Stimulated activated CD8-positive, alpha-beta memory T cell treated with anti-CD3 and anti-CD28 coated beads, Interleukin-12 subunit alpha, Interleukin-12 subunit beta, amount 100 ng/mL, for 4 hours (primary cell): ENCODE measurements around the gene RNF214.

Experiments
- DNase-seq: peaks from one replicate; pipeline ENCODE4 v3.0.0-alpha.2; 2020; ENCODE audit warnings: low read depth

RNF214 gene

DNA sequence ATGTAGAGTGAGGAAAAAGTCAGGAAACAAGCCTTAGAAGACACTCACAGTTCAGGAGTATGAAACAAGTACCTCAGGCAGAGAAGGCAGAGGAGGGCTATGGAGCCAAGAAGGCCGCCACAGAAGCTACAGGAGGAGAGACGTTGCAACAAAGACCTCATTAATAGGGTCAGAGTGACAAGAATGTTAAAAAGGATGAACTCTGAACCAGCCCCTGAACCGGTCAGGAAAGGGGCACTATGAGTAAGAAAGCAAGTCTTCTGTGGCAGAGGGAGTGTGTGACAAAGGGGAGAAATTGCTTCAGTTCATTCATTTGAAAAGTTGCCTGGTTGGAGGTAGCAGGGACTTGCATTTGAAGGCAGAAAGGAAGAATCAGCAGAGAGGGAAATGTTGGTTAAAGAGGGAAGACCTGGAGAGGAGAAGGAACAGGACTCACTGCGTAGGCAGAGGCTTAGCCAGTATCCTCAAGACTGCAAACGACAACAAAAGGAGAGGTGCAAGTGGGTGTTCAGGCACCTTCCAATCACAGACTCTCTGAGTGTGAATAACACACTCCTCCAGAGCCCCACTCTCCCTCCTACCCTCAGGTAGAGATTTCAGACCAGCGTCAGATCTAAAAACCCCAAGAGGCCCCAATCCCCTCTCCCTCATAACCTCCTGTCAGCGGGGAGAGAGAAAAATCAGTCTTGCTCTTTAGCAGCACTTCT lies 17.9 kb upstream of the RNF214 start:
- no peak for DNase-seq

DNA sequence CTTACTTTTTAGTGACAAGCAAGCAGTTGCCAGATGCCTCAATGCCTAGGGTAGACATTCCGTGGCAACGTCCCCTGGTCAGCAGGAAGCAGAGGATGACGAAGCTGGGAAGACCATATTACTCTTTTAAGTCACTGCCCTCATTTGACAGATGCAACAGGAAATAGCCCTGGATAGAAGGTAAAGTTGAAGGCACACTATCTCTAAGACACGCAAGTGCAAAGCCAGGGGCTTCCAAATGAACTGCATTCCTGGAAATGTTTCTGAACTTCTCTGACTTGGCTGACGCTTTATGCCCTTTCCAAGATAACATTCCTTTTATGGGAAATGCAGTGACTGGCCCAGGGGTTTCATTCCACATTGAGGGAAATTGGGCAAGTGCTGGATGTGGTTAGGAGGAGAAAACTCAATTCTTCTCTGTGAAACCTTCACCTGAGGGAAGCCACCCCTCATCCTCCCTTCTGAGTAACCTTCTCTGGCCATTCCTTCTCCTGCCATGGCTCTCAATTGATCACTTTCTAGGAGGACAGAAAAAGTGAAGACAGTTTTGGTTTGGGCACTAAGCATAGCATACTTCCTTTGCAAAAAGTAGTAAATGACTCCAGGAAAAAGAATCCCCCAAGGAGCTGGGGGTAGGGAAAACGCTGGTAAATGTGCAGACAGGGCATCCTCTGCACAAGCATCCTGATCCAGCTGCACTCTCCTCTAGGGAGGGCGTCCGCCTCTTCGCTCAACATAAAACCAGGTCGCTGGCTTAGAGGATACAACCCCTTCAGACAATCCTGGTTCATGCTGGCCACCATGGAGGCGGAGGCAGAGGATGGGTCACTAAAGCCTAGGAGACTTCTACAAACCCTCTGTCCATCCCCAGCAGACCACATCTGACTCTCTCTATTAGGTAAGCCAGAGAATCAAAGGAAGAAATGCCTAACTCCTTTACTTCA lies 15.1 kb upstream of the RNF214 start:
- no peak for DNase-seq

GRCh38 chr11:117218133-117218915 lies 14.1 kb upstream of the RNF214 start:
- DNase-seq = no peak

- DNase-seq = no peak
Observed at GRCh38 chr11:117219001-117219400, 13.5 kb upstream of the RNF214 start.

GRCh38 chr11:117219455-117219854 lies 13.0 kb upstream of the RNF214 start:
- no peak for DNase-seq

DNA sequence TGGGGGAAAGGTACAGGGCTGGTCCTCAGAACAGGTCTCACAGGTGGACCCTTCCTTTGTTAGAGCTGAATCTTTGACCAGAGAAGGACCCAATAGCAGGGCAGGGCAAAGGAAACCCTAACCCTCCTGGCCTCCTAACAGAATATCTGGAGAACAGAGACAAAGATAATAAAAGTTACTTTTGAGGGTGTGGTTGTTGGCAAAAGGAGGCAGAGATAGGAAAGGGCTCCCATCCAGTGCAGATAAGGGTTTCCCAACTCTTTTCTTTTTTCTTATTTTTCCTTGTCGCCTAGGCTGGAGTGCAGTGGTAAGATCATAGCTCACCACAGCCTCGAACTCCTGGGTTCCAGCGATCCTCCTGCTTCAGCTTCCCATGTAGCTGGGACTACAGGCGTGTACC lies 12.5 kb upstream of the RNF214 start:
- no peak for DNase-seq

DNA sequence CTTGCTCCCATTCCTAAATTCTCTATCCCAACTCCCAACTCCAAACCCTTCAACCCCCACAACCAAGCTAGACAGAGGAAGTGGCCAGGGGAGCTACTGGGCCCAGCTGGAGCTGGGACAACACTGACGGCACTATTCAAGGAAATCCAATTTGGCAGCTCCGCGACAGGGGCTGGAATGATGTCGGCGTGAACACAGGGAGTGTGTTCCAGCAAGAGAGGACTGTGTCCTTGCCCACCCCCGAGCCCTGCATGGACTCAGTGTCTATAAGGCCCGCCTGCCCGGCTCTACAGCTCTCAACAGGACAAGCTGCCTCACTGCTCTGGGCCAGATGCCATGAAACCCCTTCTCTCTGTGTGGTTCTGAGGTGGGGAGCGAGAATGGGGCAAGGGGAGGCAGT lies 11.9 kb upstream of the RNF214 start:
- DNase-seq = no peak

DNA sequence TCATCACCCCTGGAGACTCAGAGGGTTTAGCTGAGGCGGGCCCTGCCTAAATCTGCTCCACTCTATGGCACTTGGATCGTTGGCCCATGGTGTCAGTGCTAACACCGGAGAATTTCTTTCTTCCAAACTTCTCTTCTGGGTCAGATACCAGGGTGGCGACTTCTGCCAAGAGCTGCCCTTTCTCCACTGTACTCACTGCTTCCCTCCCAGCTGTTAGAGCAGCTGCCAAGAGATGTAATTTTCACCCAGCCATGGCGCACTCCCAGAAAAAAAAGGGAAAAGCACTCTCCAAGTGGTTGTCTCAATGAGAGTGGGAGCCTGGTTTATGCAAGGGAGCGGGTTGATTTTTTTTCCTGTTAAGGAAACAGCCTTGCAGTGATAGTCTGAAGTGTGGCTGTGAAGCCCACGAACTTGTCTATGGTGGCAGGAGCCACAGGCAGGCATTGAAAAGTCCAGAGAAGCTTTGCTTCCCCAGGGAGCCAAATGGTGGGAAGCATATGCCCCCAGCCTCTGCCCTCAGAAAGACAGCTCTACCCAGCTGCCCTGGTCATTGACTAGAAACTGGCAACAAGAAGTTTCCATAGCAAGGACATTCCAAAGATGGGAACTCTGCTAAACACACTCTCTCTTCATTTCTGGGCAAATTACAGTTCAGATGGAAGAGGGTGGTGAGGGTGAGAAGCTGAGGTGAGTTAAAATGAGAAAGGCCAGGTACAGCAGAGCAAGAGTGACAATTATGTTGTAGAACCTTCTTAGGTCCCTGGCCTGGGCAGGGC lies 11.3 kb upstream of the RNF214 start:
- DNase-seq = no peak

GRCh38 chr11:117221775-117222517 lies 10.5 kb upstream of the RNF214 start:
- no peak for DNase-seq

- DNase-seq = no peak
Observed at GRCh38 chr11:117222991-117223740, 9.3 kb upstream of the RNF214 start.

- no peak for DNase-seq
Observed at GRCh38 chr11:117223741-117224689, 8.5 kb upstream of the RNF214 start.

GRCh38 chr11:117225553-117226170 lies 6.8 kb upstream of the RNF214 start:
- DNase-seq = no peak

- no peak for DNase-seq
Observed at GRCh38 chr11:117226388-117227385, 5.8 kb upstream of the RNF214 start.

GRCh38 chr11:117228091-117228490 lies 4.4 kb upstream of the RNF214 start:
- DNase-seq = no peak

DNA sequence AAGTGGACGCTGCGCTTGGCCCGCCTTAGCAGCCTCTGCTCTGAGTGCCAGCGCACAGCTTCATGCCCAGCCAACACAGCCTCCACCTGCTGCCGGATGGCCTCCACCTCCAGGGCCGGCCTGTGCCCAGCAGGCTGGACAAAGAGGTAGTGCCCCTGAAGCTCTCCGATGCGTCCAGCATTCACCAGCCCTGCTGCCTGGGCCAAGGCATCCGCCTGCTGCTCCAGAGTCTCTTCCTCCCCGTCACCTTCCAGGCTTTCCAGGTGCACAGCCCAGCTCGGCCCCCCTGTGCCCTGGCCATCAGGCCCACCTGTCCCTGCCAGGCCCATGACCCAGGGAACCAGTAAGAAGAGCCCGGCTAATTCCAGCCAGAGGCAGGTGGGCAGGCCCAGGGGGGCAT lies 3.1 kb upstream of the RNF214 start:
- DNase-seq = no peak

DNA sequence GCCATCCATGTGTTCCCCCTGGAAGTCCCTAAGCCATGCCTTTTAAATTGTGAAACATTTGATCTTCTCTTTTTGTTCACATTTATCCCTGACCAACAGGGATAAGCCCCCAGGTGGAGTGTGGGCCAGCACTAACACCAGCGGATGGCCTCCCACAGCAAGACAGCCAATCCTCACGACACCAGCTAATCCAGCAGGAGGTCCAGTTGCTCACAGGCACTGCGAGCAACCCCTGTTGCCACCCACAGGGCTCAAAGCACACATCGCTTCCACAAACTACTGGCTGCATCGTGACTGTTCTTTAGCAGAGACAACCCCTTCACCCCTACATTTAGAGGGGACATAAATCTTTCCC lies 2.6 kb upstream of the RNF214 start:
- no peak for DNase-seq

DNA sequence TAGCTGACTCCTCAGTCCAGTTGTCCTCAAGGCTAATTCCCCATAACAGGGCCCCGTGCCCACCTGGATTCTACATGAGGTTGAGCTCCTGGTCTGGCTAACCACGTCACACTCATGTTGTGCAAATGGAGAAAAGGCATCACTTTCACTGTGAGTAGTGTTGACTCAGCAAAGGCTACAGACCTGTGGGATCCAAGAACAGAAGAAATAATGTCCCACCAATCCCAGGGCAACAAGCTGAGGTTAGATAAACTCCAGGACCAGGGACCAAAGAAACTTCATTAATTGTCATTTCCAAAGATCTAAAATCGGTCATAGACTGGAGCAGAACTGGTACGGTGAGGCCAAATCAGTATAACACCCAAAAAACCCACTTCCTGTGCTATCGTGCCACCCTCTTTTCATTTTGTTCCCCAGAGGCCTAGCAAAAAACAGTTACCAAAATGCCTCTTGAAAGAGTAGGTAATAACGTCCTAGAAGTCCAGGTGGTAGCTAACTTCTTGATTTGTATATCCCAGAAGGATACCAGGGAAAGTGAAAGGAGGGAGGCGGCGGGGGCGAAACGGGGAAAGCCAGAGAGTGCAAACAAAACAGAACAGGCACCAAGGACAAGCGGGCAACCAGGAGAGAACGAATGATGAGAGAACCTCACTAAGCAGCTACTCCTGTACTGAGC lies 2.0 kb upstream of the RNF214 start:
- DNase-seq = no peak
